ES-I3 (cell line): Measurements from ENCODE around the gene OPHN1.
"Not testable (repeated sequence)": the region's sequence is repeated elsewhere in the genome, so short reads cannot be mapped to it uniquely, and the experiment has no call there.

Experiments
- H3K36me3 ChIP-seq: 2 replicates; pipeline ENCODE4 v1.6.1; 2013; ENCODE audit warnings: mild to moderate bottlenecking, low read length, control low read depth, moderate library complexity; ENCODE audit not compliant: insufficient read depth
- H3K4me1 ChIP-seq: 2 replicates; pipeline ENCODE4 v1.6.1; 2013; ENCODE audit warnings: mild to moderate bottlenecking, control low read depth, low read length; ENCODE audit not compliant: insufficient read depth
- H3K9ac ChIP-seq: 2 replicates; pipeline ENCODE4 v1.6.1; 2013; ENCODE audit warnings: low read depth, mild to moderate bottlenecking, low read length, moderate library complexity
- H3K9me3 ChIP-seq: 2 replicates; pipeline ENCODE4 v1.6.1; 2013; ENCODE audit warnings: mild to moderate bottlenecking, low read length, moderate library complexity; ENCODE audit not compliant: control insufficient read depth, insufficient read depth

Gene OPHN1

DNA sequence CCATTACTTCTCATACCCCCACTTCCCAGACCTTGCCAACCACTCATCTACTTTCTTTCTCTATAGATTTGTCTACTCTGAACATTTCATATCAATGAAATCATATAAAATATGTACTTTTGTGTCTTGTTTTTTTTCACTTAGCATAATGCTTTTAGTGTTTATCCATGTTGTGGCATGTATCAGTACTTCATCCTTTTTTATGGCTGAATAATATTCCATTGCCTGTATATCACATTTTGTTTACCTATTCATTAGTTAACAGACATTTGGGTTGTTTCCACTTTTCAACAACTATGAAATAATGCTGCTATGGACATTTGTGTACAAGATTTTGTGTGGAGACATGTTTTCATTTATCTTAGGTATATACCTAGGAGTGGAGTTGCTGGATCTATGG lies 324.1 kb downstream of the OPHN1 start:
- Histone ChIP-seq H3K9me3 (no peaks in the 10 kb centered on the region), H3K36me3 (no peaks in the 10 kb centered on the region), H3K9ac (no peak overlapping the region), H3K4me1 (peaks cover 24% of the 10 kb centered on the region)

DNA sequence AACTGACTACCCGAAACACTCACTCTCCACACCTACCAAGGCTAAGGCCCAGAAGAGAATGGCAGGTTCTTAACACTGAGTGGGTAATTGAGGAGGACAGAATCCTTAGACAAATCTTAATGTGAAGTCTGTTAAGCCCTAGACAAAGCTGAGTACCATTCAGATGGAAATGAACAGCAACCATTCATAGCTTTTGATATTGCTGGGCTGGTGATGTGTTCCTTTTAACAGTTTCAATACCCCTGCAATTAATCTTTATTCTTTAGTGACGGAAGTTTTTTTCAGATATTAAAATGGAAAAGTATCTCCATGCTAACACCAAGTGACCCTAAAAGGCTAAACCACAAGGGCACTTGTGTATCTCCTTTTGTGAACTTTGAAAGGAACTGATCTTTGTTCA lies 334.9 kb downstream of the OPHN1 start:
- Histone ChIP-seq H3K9ac (no peak overlapping the region), H3K36me3 (no peaks in the 10 kb centered on the region), H3K9me3 (no peaks in the 10 kb centered on the region), H3K4me1 (peaks cover 19% of the 10 kb centered on the region)

DNA sequence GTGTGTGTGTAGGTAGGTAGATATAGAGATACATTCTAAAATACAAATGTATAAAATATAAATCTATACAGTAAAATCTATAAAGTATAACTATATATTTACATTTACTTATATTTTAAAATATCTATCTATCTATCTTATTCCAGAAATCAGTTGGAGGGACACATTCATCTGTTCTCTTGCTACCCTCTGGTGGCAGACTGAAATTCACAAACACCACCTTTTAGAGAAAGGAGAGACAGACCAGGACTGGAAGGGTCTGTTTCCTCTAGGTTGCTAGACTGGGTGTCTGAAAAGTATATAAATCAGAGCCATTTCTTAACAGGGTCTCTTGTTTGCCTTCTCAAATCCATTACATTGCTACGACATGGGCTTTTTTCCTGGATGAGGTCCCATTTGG lies 343.0 kb downstream of the OPHN1 start:
- Histone ChIP-seq H3K36me3 (no peaks in the 10 kb centered on the region), H3K9me3 (no peaks in the 10 kb centered on the region), H3K4me1 (no peaks in the 10 kb centered on the region), H3K9ac (no peak overlapping the region)

- Histone ChIP-seq H3K9me3 (no peaks in the 10 kb centered on the region), H3K9ac (no peak overlapping the region), H3K4me1 (no peaks in the 10 kb centered on the region), H3K36me3 (no peaks in the 10 kb centered on the region)
Measured at GRCh38 chrX:68087526-68087925, 345.8 kb downstream of the OPHN1 start.

DNA sequence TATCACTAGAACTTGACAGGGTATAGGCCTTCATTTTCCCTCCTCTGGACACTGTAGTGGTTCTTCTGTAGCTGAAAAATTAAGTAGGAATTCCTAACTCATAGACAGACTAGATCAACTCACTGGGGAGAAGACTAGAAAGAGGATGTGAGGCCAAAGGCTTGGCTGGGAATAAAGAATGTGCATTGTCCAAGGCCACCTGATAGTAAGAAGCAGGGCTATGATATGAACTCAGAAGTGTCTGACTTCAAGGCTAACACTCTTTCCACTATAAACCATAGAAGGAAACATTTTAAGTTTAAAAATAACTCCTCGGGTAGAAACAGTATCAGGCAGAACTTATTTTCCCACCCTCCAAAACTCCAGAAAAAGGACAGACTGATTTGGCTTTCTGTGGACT lies 346.6 kb downstream of the OPHN1 start:
- no peaks in the 10 kb centered on the region for H3K4me1 ChIP-seq
- H3K36me3 ChIP-seq, result no peaks in the 10 kb centered on the region
- H3K9ac ChIP-seq, result no peak overlapping the region
- no peaks in the 10 kb centered on the region for H3K9me3 ChIP-seq

- Histone ChIP-seq H3K4me1 (no peaks in the 10 kb centered on the region), H3K36me3 (no peaks in the 10 kb centered on the region), H3K9me3 (no peaks in the 10 kb centered on the region), H3K9ac (no peak overlapping the region)
Measured at GRCh38 chrX:68084765-68085164, 348.5 kb downstream of the OPHN1 start.

- Histone ChIP-seq H3K4me1 (no peaks in the 10 kb centered on the region), H3K9ac (no peak overlapping the region), H3K9me3 (no peaks in the 10 kb centered on the region), H3K36me3 (no peaks in the 10 kb centered on the region)
Measured at GRCh38 chrX:68083510-68083909, 349.8 kb downstream of the OPHN1 start.

- H3K9me3 ChIP-seq, result no peaks in the 10 kb centered on the region
- H3K9ac ChIP-seq, result no peak overlapping the region
- H3K4me1 ChIP-seq, result no peaks in the 10 kb centered on the region
- H3K36me3 ChIP-seq, result no peaks in the 10 kb centered on the region
Measured at GRCh38 chrX:68079961-68080360, 353.3 kb downstream of the OPHN1 start.

- not testable (repeated sequence) for H3K4me1 ChIP-seq, H3K9ac ChIP-seq, H3K9me3 ChIP-seq, H3K36me3 ChIP-seq
Measured at GRCh38 chrX:68078801-68079200, 354.5 kb downstream of the OPHN1 start.

DNA sequence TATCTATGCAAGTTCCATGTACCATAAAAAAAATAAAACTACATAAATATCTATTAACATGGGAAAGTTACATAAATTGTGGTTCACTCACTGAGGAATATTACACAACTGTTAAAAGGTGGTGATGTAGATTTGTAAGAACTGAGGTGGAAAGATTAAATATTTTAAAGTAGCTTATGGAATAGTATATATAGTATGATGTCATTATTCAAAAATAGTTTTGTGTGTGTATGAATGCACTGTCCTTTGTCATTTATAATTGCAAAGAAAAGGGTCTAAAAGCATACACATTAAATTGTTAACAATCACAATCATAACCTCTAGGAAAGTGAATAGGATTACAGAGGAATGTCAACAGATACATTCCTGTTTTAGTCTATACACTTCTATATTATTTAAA lies 355.9 kb downstream of the OPHN1 start:
- Histone ChIP-seq H3K36me3 (no peaks in the 10 kb centered on the region), H3K9me3 (no peaks in the 10 kb centered on the region), H3K4me1 (no peaks in the 10 kb centered on the region), H3K9ac (no peak overlapping the region)

- Histone ChIP-seq H3K4me1 (no peaks in the 10 kb centered on the region), H3K9me3 (no peaks in the 10 kb centered on the region), H3K9ac (no peak overlapping the region), H3K36me3 (no peaks in the 10 kb centered on the region)
Measured at GRCh38 chrX:68072041-68072440, 361.3 kb downstream of the OPHN1 start.

DNA sequence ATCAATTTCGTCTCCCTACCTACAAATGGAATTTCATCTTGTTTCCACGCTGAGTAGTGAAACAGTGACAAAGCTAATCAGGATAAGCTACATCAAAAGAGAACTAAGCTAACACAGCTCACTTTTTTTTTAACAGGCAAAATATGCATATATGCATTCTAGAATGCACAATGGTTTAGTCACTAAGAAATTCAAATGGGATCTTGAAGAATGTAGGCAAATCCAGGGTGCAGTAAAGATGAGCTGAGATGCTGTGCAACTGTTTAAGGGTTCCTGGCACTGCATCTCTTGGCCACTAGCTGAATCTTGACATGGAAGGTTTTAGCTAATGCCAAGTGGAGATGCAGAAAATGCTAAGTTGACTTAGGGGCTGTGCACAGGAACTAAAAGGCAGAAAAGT lies 363.2 kb downstream of the OPHN1 start:
- H3K9me3 ChIP-seq, H3K36me3 ChIP-seq, H3K4me1 ChIP-seq, H3K9ac ChIP-seq: not testable (repeated sequence)

DNA sequence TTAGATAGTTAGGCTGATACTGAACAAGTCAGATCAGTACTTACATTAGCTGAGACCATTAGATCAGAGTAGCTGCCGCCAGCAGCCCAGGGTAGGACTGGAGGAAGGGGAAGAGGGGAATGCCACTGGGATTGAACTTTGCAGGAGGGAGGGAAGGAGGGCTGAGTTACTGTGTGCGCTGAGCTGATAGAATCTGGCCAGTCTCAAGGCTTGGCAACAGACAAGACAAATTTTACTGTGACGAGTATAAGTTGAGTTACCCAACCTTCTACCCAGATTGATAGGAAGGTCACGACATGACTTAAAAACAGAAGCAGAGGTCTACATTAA lies 372.1 kb downstream of the OPHN1 start:
- Histone ChIP-seq H3K4me1 (peaks cover 17% of the 10 kb centered on the region; the same call in 1 of the 2 replicates), H3K36me3 (no peaks in the 10 kb centered on the region), H3K9ac (no peak overlapping the region), H3K9me3 (no peaks in the 10 kb centered on the region)

DNA sequence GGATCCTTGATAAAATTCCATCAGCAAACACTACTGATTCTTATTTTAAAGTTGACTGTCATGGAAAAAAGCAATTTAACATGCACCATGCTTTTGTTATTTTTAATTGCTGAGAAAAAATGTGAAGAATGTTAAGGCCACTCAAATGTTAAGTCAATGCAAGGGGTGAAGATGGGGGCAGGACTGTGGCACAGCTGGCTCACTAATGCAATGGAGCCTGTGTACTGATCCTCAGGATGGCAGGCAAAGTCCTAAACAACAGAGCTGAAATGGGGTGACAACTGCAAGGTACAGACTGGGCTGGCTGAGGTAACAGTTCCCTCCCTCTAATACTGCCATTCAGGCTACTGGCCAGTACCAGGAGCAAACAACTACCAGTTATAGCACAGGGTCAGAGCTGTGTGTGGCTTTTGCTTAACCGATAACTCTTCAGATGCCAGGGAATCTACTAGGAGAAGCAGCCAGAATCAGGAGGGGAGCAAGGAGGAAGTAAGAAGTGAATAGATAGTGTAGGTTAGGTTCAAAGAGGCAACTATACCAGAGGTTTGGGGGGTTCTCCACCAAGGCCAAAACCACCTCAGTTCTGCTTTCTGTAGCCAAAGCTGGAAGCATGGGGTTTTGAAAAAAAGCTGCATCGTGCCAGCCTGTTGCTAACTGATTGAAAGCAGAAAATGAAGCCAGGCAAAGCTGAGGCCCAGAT lies 372.6 kb downstream of the OPHN1 start:
- Histone ChIP-seq H3K4me1 (peaks cover 17% of the 10 kb centered on the region; the same call in 1 of the 2 replicates), H3K9me3 (no peaks in the 10 kb centered on the region), H3K36me3 (no peaks in the 10 kb centered on the region), H3K9ac (no peak overlapping the region)

DNA sequence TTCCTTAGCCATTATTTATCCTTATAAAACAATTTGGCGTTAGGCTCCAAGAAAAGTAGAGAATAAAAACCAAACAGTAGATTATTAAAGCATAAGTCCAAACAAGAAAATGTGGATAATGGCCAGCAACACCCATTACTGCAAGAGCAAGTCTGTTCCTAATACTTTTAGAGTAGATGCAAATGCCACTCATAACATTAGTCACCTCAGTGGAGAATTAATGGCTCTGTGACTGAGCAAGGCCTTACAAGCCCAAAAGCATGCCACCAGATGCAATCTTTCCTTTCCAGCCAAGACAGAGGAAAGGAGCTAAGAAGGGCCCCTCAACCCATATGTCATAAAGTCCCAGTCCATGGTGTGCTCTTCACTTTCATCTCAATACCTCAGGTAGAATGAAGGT lies 373.8 kb downstream of the OPHN1 start:
- Histone ChIP-seq H3K9me3 (no peaks in the 10 kb centered on the region), H3K4me1 (peaks cover 17% of the 10 kb centered on the region; the same call in 1 of the 2 replicates), H3K36me3 (no peaks in the 10 kb centered on the region), H3K9ac (no peak overlapping the region)

- H3K9me3 ChIP-seq, result no peaks in the 10 kb centered on the region
- H3K4me1 ChIP-seq, result peaks cover 8% of the 10 kb centered on the region
Measured at GRCh38 chrX:68049466-68049865, 383.8 kb downstream of the OPHN1 start.

More at GRCh38 chrX:68049466-68049865, 383.8 kb downstream of the OPHN1 start:
- Histone ChIP-seq H3K36me3 (peaks cover 3% of the 10 kb centered on the region; the same call in 1 of the 2 replicates), H3K9ac (no peak overlapping the region)
